NAMALWA (cell line): ENCODE data around the gene AIMP1.
"Not testable (repeated sequence)": the region's sequence is repeated elsewhere in the genome, so short reads cannot be mapped to it uniquely, and the experiment has no call there.

Experiments
- DNase-seq: peaks from one replicate; pipeline ENCODE4 v3.0.0-alpha.2; 2015; ENCODE audit warnings: low spot score

Gene AIMP1

DNA sequence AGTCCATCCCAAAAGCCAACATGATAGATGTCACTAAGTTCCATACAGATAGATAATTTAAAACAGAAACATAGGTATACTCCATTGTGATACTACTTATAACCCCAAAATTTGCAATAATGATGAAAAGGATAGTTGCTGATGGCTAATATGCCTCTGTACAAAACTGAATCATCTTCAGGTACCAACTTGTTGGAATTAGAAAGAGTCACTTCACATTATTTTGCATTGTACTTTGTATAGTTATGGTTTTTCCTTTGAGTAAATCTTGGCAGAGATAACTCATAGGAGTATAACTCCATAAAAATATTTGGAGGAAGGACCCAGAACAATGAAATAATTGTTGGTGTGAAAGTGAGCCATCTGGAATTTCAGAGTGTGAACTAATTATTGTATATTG is 34.7 kb downstream of the AIMP1 start:
- no peak for DNase-seq

- DNase-seq: no peak
Measured at GRCh38 chr4:106353786-106354185, 37.4 kb downstream of the AIMP1 start.

GRCh38 chr4:106355193-106355592 is 38.8 kb downstream of the AIMP1 start:
- no peak for DNase-seq

DNA sequence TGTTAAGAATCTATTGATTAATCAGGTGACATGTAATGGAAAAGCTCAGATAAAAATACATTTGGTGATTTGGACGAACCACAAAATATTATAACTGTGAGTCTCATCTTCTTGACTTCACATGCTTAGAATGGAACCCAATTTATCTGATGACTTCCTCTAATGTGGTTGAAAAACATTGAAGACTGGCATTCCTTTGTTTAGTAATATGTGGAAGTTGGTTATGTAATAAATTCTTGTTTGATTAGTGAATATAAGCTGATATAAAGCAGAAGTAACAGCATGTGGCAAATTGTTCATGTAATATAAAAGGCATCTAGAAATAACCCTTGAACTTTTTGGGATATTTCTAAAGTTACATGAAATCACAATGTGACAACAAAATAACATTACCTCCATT is 42.5 kb downstream of the AIMP1 start:
- DNase-seq: no peak

DNA sequence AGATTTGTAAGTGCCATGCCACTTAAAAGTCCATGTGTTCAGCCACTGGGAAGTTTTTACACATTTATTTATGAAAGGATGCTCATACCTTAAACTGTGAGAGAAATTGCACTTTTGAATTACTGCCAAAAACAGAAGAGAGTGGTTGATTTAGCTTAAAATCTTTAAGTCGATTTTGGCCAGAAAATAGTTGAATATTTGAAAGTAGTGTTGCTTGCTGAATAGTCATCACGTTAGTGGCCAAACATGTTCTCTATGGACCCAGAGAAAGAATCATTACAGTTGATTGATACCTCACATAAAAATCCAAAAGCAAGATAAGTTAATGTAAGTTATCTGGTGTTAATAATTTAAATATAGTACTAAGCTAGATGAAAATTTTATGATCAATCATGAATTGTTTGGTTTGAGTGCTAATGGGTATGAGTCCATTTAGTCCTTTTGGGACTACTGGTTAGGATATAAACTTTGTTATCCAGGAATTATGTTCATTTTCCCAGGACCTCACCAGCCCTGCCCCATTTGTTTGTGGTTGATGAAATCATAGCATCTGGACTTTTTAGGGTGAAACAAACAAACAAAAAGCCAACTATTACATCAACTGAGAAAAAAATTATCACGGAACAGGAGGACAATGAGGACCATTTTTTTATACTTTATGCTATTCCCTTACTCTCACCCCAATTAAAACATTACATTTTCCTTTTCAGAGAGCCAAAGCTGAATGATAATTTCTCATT is 45.9 kb downstream of the AIMP1 start:
- no peak for DNase-seq

- no peak for DNase-seq
Measured at GRCh38 chr4:106364282-106364681, 47.9 kb downstream of the AIMP1 start.

DNA sequence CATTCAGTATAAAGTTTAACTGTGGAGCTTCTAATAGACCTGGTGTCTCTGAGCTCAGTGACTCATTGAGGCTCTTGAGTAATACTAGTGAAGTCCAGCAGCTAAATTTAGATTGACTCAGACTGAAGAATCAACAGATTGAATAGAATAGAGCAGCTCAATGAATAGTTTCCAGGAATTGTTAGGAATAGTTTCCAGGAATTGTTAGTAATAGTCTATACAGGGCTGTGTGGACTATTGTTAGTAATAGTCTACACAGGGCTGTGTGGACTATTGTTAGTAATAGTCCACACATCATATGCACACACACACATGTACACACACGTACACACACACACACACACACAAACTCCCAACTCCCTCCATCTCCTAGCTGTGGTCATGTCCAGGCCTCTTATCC is 49.3 kb downstream of the AIMP1 start:
- DNase-seq: no peak

GRCh38 chr4:106366026-106366425 is 49.7 kb downstream of the AIMP1 start:
- no peak for DNase-seq

DNA sequence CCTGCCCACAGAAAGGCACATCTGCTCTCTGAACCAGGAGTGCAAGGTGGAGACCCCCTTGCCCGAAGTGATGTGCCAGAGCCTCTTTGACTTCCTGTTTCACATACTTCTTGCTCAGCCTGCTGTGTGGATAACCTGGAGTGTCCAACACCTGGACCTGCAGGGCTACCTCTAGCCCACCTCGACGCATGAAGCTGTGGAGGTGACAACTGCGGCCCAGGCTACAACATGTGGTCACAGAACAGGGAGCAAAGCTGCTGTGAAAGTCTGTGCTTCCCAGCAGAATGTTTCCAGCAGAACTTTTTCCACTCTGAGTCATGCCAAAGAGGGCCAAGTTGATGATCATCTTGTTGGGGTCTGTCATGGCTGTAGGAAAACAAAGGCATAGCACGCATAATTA is 50.7 kb downstream of the AIMP1 start:
- DNase-seq: no peak

DNA sequence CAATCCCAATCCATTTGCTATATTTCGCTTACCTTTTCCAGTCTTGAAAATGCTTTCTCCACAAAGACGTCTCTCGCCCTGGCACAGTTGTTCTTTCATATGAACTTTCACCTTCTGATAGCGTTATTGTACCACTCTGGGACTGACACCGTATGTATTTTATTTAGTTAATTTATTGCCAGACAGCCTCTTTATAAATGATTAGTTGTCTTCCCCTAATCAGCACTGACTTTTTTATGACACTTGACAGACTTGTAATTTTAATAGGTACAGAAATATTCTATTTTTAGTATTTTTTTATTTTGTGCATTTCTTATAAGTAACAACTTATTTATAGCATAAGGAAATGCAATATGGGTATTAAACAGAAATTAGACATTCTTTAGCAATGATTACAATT is 52.3 kb downstream of the AIMP1 start, which contains the start of gene GIMD1:
Gene GIMD1, minus strand, starts transcription at position 101 of the 400 bp plus-strand sequence. CDS start 1,343 bp downstream, outside the sequence.
- DNase-seq: no peak

DNA sequence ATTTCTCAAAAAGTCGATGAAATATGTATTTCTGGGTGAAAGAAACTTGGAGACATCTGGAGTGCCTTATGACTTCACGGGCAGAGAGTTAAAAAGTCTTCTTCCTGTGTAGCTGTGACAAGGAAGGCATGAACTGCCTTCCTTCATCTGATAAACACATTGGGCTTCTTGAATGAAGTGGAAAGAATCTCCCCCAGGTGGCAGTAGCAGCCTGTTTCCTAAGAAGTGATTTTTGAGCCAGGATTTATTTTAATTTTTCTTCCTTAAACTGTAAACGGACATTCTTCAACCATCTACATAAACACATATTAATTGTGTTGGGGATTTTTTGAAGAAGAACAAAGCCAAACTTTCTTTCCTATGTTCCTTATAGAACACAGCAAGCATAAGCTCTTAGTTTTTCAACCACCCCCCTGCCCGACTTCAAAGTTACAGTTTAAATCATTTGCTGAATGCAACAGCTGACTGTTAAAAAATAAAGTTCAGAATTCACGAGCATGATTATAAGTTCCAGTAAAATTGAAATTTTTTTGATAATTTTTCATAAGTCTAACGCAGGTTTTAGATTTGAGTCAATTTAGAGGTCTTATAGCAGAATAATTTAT is 53.2 kb downstream of the AIMP1 start:
- peak; percentile 81 for DNase-seq

DNA sequence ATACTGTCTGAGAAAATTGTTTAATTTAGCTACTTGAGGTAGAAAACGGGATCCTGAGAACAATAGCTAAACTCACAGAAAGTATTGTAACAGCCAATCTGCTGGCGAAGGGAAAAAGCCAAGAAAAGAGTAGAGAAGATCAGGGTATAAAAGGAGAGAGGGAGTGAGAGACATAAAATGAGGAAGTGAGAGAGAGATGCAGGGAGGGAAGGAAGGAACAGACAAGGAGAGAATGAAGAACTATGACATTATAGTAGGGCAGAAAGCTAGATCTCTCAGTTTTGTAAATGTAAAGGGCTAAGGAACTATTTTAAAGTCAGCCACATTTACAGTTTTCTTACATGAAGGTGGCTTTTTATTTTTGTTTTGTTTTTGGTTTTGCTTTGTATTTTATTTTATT is 53.9 kb downstream of the AIMP1 start:
- peak; percentile 17 for DNase-seq

- DNase-seq: no peak
Measured at GRCh38 chr4:106371161-106371560, 54.8 kb downstream of the AIMP1 start.

DNA sequence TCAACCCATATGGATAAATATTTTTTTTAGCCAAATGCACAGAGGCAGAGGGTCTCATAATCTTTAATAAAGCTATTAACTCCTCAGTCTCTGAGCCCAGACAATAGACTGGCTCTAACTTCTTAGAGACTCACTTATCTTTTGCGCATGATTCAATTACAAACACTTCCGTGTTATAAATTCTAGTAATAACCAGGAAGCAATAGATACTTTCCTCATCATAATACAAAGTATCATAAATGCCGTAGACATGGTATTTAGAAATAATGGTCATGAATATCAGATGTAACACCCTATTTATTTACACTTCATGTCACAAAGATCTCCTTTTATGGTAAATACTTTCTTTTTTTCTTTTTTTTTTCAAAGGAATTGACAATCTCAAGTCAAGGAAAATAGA is 56.7 kb downstream of the AIMP1 start:
- DNase-seq: no peak

GRCh38 chr4:106380179-106380578 is 63.8 kb downstream of the AIMP1 start:
- DNase-seq: no peak

DNA sequence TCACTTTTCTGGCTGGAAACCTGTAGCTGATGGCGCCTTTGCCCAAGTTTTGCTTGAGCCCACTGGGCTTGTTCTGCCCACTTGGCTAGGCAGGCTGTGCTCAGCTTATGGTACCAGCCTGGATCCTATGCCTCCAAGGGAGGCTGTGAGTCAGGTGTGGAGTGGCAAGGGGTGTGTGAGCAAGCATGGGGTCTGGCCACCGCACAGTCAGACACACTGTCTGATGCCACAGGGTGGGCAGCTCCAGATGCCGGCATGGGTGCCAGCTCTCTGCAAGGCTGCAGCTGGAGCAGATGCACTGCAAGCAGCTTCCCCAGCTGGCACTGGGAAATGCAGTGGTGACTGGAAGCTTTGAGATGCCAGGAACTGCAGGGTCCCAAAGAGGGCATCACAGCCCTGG is 68.5 kb downstream of the AIMP1 start:
- no peak for DNase-seq

GRCh38 chr4:106385853-106386393 is 69.6 kb downstream of the AIMP1 start:
- DNase-seq: no peak

GRCh38 chr4:106395582-106395981 is 79.2 kb downstream of the AIMP1 start:
- DNase-seq: no peak

DNA sequence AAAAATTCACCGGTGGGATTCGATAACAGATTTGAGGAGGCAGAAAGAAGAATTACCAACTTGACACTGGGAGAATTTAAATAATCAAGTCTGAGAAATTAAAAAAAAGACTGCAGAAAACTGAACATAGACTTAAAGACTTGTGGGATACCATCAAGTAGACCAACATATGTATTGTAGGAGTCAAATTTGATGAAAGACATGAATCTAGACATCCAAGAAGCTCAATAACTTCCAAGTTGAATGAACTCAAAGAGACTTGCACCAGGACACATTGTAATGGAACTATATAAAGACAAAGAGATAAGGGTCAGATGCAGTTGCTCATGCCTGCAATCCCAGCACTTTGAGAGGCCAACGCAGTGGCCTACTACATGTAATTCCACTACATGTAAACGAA is 82.5 kb downstream of the AIMP1 start:
- not testable (repeated sequence) for DNase-seq
